PFSK-1 (cell line): Measurements from ENCODE around the gene CNPPD1.

Source experiments
- FOXP2 ChIP-seq: optimal IDR thresholded peaks from 2 replicates; pipeline ENCODE3; 2011; ENCODE audit warnings: borderline replicate concordance, control low read depth, inconsistent platforms; ENCODE audit not compliant: insufficient read depth; ENCODE audit errors: extremely low read length, extremely low read depth
- POLR2AphosphoS5 ChIP-seq: IDR thresholded peaks from 2 replicates; pipeline ENCODE4 v1.6.1; 2012; ENCODE audit warnings: low read depth, mild to moderate bottlenecking, control low read depth, low read length, moderate library complexity
- REST ChIP-seq, 2 experiments: IDR thresholded peaks; 2 replicates each; pipeline versions ENCODE4 v1.6.1 to v1.8.0; 2011 to 2012; ENCODE audit warnings: low read depth in 2 of 2, low read length in 2 of 2, control low read depth in 1 of 2, inconsistent platforms in 1 of 2, mild to moderate bottlenecking in 1 of 2, moderate library complexity in 1 of 2; ENCODE audit not compliant: insufficient read depth in 1 of 2
- SIN3A ChIP-seq: IDR thresholded peaks from 2 replicates; pipeline ENCODE4 v1.6.1; 2012; ENCODE audit warnings: mild to moderate bottlenecking, low read length, moderate library complexity, borderline replicate concordance; ENCODE audit not compliant: insufficient read depth
- TAF1 ChIP-seq: IDR thresholded peaks from 2 replicates; pipeline ENCODE4 v1.6.1; 2012; ENCODE audit warnings: low read length, control low read depth, borderline replicate concordance; ENCODE audit not compliant: insufficient read depth

Gene CNPPD1

DNA sequence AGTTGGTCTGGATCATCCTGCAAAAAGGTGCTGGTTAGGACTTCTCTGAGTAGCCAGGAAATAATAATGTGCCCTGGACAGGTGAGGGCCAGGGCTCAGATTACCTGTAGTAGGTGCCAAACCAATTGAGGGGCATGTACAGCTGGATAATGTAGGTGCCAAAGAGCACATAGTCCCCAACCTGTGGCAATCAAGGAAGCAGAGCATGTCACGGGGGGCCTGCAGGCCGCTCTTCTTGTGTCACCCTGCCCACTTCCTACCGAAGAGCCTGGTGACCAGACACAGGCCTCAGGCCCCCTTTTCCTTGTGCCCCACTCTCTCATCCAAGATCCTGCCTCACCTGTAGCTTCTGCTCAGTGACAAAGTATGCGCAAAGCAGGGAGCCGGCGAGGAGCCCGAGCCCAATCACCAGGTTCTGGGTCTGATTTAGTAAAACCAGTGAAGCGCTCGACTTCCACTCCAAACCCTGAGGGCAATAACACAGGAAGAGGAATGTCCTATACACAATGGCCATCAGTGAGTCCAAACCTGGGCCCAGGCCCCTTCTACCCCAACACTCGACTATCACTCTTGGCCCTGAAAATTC, 36.9 kb upstream of the CNPPD1 start:
- no peak for TF ChIP-seq POLR2AphosphoS5
- TF ChIP-seq TAF1: no peak
- no peak for TF ChIP-seq FOXP2
- TF ChIP-seq SIN3A: no peak
- TF ChIP-seq REST (IDR thresholded peaks at IDR 0.05; ENCODE audit: insufficient read depth in 1 of 2, low read depth in 2 of 2, low read length in 2 of 2): no peak

GRCh38 chr2:219213026-219213415, 36.3 kb upstream of the CNPPD1 start:
- TF ChIP-seq REST (IDR thresholded peaks at IDR 0.05; ENCODE audit: insufficient read depth in 1 of 2, low read depth in 2 of 2, low read length in 2 of 2) (no peak), FOXP2 (no peak), SIN3A (no peak), POLR2AphosphoS5 (no peak), TAF1 (no peak)

GRCh38 chr2:219210886-219211362, 34.2 kb upstream of the CNPPD1 start:
- TF ChIP-seq TAF1 (no peak), POLR2AphosphoS5 (no peak), FOXP2 (no peak), REST (IDR thresholded peaks at IDR 0.05; ENCODE audit: insufficient read depth in 1 of 2, low read depth in 2 of 2, low read length in 2 of 2) (no peak), SIN3A (no peak)

DNA sequence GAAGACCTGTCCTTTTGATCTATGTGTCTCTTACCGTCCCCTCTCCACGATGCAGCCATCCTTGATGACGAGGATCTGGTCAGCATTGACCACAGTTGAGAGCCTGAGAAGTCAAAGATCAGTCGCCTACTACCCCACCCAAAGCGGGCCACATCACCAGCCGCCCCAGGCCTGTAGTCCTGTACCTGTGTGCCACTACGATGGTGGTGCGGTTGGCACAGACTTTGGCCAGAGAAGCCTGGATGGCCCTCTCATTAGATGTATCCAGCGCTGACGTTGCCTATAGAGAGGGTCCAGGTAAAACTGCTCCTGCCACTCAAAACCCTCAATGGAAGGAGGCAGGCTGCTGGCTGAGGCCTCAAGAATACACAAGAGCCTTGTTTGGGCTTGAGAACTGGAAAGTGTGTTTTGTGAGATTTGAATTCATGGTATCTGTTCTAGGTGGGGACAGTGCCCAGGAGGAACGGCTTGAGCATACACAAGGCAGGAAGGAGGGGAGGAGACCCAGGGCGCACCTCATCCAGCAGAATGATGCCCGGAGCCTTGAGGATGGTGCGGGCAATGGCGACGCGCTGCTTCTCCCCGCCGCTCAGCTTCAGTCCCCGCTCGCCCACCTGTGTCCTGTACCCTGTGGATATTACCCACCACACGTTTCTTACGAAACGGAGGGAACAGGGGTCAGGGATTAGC, 33.6 kb upstream of the CNPPD1 start:
- TF ChIP-seq POLR2AphosphoS5 (no peak), FOXP2 (no peak), SIN3A (no peak), TAF1 (no peak), REST (IDR thresholded peaks at IDR 0.05; ENCODE audit: insufficient read depth in 1 of 2, low read depth in 2 of 2, low read length in 2 of 2) (no peak)
